ENCODE results near the gene BSPRY. TPM values are rescaled to one million over a fixed set of nuclear protein-coding genes. Genes with fewer than 3 reads are reported as not detected.

Gene BSPRY
- total RNA-seq, 1 experiment from 2014 or later: 6.4 TPM

GRCh38 chr9:113350937-113351336, 1.6 kb downstream of the BSPRY start:
- POLR2A ChIA-PET: interaction anchor here (1.2 kb wide), 1 partner anchor 11 kb away, joined by 5 read pairs; the partner anchor contains the start of gene WDR31
- no peaks in the 10 kb centered on the region for H3K9me3 Mint-ChIP-seq
- ATAC-seq (no peak), DNase-seq (ENCODE audit: low spot score) (no peak)
- CTCF ChIA-PET: interaction anchor here (0.9 to 3.0 kb wide), 4 partner anchors 11 to 120 kb away, joined by 3 to 16 read pairs (median 4); partner anchors contain the start of gene WDR31
- no peak overlapping the region; the same call in 1 of the 2 replicates for H3K27ac Mint-ChIP-seq
- TF ChIP-seq ATF3 (CRISPR knock-in tag; conservative IDR thresholded peaks at IDR 0.05) (no peak), NR3C1 (CRISPR knock-in tag; conservative IDR thresholded peaks at IDR 0.05; ENCODE audit: low read depth) (no peak), GRHL2 (CRISPR knock-in tag; IDR thresholded peaks at IDR 0.05; ENCODE audit: insufficient replicate concordance, severe bottlenecking) (no peak), ESRRA (CRISPR knock-in tag; IDR thresholded peaks at IDR 0.05; ENCODE audit: borderline replicate concordance) (no peak), KAT7 (CRISPR knock-in tag; IDR thresholded peaks at IDR 0.05; ENCODE audit: borderline replicate concordance) (no peak)
- peak overlapping the region; percentile 83 for H3K4me3 Mint-ChIP-seq
- H3K27me3 Mint-ChIP-seq (ENCODE audit: low read depth): peaks cover 34% of the 10 kb centered on the region
- H3K36me3 Mint-ChIP-seq: no peaks in the 10 kb centered on the region
- H3K4me1 Mint-ChIP-seq: peaks cover 19% of the 10 kb centered on the region

- CTCF ChIA-PET: no interaction called here
- no peak for TF ChIP-seq TCF7 (CRISPR knock-in tag; IDR thresholded peaks at IDR 0.05; ENCODE audit: low read depth)
- TF ChIP-seq ZNF317 (CRISPR knock-in tag; IDR thresholded peaks at IDR 0.05; ENCODE audit: borderline replicate concordance, low read depth): no peak
- TF ChIP-seq PREB (CRISPR knock-in tag; IDR thresholded peaks at IDR 0.05; ENCODE audit: borderline replicate concordance): no peak
- no peak for TF ChIP-seq ZSCAN18 (CRISPR knock-in tag; IDR thresholded peaks at IDR 0.05)
- TF ChIP-seq CREM (CRISPR knock-in tag; IDR thresholded peaks at IDR 0.05): no peak
- no peak for TF ChIP-seq SMAD3 (CRISPR knock-in tag; IDR thresholded peaks at IDR 0.05; ENCODE audit: borderline replicate concordance)
- TF ChIP-seq CREB1 (CRISPR knock-in tag; IDR thresholded peaks at IDR 0.05): no peak
- TF ChIP-seq E2F5 (CRISPR knock-in tag; IDR thresholded peaks at IDR 0.05): no peak
- no peak for TF ChIP-seq ZNF121 (CRISPR knock-in tag; IDR thresholded peaks at IDR 0.05)
- TF ChIP-seq ATF2 (CRISPR knock-in tag; IDR thresholded peaks at IDR 0.05; ENCODE audit: borderline replicate concordance, low read depth): no peak
- TF ChIP-seq FOXK1 (CRISPR knock-in tag; IDR thresholded peaks at IDR 0.05): no peak
- no peak for TF ChIP-seq FOXP4 (CRISPR knock-in tag; IDR thresholded peaks at IDR 0.05)
- TF ChIP-seq RORB (CRISPR knock-in tag; IDR thresholded peaks at IDR 0.05): no peak
- POLR2A ChIA-PET: no interaction called here
Measured at GRCh38 chr9:113352006-113352405, 2.7 kb downstream of the BSPRY start.

More at GRCh38 chr9:113352006-113352405, 2.7 kb downstream of the BSPRY start:
- no peaks in the 10 kb centered on the region for H3K9me3 Mint-ChIP-seq
- H3K4me3 Mint-ChIP-seq: no peak overlapping the region
- no peak overlapping the region for H3K27ac Mint-ChIP-seq
- no peaks in the 10 kb centered on the region for H3K36me3 Mint-ChIP-seq
- DNase-seq (ENCODE audit: low spot score): no peak
- peaks cover 19% of the 10 kb centered on the region for H3K4me1 Mint-ChIP-seq
- peaks cover 27% of the 10 kb centered on the region for H3K27me3 Mint-ChIP-seq (ENCODE audit: low read depth)
- no peak for ATAC-seq

All from WTC11 (cell line).